GM19395 (cell line): Measurements from ENCODE around the gene SGTA.
A peak's percentile ranks its signal among the peaks of the same experiment; 100 is the strongest.
"Not testable (repeated sequence)": the region's sequence is repeated elsewhere in the genome, so short reads cannot be mapped to it uniquely, and the experiment has no call there.

Source experiments
- ATAC-seq: cut with Tn5 transposase; IDR thresholded peaks from one replicate; pipeline ENCODE4 v1.9.1; 2021; ENCODE audit warnings: mild to moderate bottlenecking, moderate library complexity; ENCODE audit not compliant: unreplicated experiment

Gene SGTA

GRCh38 chr19:2795827-2796658 lies 13.0 kb upstream of the SGTA start:
- no peak for ATAC-seq

DNA sequence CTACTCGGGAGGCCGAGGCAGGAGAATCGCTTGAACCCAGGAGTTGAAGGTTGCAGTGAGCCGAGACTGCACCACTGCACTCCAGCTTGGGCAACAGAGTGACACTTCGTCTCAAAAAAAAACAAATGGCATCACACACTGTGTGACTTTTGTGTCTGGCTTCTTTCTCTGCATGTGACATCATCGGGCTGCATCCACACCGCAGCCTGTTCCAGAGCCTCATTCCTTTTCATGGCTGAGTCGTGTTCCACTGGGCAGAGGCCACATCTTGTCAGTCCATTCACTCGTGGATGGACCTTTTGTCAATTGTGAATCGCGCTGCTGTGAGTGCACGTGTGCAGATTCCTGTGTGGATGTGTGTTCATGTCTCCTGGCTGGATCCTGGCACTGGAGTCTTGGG lies 10.5 kb upstream of the SGTA start:
- no peak for ATAC-seq

DNA sequence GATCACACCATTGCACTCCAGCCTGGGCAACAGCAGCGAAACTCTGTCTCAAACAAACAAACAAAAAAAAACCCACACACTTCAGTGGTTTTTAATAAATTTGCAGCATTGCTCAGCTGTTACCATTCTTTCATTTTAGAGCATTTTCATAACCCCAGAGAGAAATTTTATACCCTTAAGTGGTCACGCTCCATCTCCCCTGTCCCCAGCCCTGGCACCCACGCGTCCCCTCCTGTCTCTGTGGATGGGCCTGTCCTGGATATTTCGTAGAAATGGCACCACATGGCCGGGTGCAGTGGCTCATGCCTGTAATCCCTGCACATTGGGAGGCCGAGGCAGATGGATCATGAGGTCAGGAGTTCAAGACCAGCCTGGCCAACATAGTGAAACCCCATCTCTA lies 10.1 kb upstream of the SGTA start:
- no peak for ATAC-seq

DNA sequence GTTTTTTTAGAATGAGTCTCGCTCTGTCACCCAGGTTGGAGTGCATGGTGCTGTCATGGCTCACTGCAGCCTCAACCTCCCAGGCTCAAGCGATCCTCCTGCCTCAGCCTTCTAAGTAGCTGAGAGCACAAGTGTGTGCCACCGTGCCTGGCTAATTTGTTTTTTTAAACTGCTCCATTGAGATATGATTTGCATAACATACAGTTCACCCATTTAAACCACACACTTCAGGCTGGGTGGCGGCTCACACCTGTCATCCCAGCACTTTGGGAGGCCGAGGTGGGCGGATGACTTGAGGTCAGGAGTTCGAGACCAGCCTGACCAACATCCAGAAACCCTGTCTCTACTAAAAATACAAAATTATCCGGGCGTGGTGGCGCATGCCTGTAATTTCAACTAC lies 9.6 kb upstream of the SGTA start:
- not testable (repeated sequence) for ATAC-seq

DNA sequence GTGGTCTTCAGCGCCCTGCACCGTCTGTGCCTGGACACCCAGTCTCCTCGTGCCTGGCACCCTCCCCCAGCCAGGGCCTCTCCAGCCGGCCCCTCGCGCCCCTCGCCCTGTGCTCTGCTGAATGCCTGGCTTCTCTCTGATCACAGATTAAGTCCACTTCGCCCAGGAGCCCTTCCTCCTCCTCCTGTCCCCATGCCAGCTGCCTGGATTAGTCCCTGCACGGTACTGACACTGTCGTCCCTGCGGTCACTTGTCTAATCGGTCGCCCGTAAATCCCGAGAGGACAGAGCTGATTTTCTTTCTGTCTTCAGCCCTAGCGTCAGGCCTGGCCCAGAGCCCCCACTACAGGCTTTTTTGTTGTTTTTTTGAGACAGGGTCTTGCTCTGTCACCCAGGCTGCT lies 8.8 kb upstream of the SGTA start:
- ATAC-seq, result no peak

DNA sequence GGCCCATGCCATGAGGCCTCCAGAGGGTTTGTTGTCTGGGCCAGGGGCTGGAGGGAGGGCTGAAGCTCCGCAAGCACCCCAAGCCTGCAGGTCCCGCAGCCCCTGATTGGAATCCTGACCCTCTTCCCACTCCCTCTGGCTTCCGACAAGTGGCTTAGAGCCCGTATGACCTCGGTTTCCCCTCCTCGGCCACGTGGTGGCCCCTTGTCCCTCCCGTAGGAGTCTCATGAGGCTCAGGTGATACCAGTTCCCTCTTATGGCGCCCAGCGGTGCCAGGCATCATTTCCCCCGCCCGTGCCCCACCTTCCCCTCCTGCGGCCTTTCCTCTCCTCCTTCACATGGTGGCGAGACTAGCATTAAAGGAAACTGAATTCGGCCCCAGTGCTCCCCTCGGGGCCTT lies 8.4 kb upstream of the SGTA start:
- no peak for ATAC-seq

- no peak for ATAC-seq
Observed at GRCh38 chr19:2790557-2791271, 7.6 kb upstream of the SGTA start.

GRCh38 chr19:2790194-2790556 lies 7.1 kb upstream of the SGTA start:
- no peak for ATAC-seq

GRCh38 chr19:2788237-2788636 lies 5.2 kb upstream of the SGTA start:
- ATAC-seq, result no peak

- no peak for ATAC-seq
Observed at GRCh38 chr19:2787115-2787514, 4.0 kb upstream of the SGTA start.

GRCh38 chr19:2785244-2785997 lies 2.3 kb upstream of the SGTA start, which contains the start of gene THOP1:
TSS of gene THOP1 (plus strand) at chr19:2785503. CDS start at chr19:2785663, 160 bp downstream.
- ATAC-seq, result peak; percentile 51

DNA sequence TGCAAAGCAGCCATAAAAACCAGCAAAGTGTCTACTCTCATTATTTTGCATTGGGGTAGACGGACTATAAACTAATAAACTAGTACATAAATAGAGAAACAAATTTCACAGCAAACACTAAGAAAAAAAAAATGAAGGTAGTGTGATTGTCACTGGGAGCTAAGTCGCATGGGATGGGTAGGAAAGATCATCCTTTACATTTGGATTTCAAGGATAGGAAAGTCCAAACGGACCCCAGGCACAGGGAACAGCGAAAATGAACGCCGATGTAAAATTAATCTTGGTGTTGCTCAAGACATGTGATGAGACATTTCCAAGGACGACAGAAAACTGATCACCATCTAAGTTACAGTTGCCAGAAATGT lies 690 bp upstream of the SGTA start:
- ATAC-seq, result no peak

DNA sequence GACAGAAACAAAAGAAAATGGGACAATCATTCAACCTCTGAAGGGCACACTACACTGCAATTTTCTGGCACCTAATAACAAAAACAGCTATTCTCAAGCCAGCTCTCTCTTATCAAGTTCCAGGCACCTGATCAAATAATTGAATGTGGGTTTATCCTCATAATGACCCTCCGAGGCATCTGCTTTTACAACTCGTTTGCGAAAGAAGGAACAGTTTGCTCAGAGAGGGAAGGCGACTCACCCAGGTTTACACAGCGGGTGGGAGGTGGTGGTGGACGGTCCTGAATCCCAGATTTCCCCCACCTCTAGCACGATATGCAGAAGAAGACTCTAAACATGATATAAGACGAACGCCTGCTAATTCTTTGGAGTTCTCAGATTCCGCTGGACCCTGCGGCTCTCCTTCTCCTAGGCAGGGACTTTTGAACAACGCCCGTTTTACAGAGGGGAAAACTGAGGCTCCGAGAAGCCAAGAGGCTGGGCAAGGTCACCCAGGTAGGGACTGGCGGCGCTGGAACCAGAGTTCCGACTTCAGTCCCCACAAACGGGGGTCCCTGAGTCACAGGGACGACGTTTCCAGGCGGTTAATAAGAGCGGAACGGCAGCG lies 641 bp downstream of the SGTA start:
- no peak for ATAC-seq

GRCh38 chr19:2780284-2780683 lies 2.8 kb downstream of the SGTA start:
- no peak for ATAC-seq

GRCh38 chr19:2779121-2779740 lies 3.8 kb downstream of the SGTA start:
- no peak for ATAC-seq

GRCh38 chr19:2777952-2778683 lies 5.0 kb downstream of the SGTA start:
- ATAC-seq, result no peak

DNA sequence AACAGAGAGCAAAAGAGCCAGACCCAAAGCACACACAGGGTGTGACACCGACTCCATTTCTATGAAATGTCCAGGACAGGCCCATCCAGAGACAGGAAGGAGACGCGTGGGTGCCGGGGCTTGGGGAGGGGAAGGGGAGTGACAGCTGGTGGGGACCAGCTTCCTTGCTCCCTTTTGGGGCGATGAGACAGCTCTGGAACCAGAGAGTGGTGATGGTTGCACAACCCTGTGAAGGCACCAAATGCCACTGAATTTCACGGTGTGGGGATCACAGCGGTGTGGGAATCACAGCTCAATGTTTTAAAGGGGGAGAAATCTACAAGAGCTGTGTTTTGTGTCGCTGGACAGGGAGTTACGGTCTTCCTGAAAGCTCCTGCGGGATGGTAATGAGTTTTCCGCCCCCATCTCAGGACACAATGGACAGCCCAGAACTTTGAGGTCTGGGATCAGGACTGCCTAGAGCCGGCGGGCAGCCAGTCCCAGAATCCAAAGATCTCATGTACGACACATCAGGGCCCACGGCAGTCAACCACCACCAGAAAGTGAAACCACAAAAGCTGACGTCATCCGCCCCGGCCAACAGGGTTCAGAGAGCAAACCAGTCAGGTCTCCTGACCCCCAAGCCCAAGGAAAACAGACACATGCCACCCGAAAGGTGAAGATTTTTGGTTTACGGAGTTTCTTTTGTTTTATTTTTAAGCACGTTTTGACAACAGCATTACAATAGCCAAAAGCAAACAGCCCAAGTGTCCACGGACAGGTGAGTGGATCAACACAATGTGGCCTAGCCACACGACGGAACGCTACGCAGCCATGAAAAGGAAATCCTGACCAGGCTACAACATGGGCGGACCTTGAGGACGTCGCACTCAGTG lies 7.3 kb downstream of the SGTA start:
- ATAC-seq, result no peak

GRCh38 chr19:2774953-2775555 lies 8.0 kb downstream of the SGTA start:
- ATAC-seq, result no peak
